Endothelial cell of hepatic sinusoid (primary cell): ENCODE data around the gene PRKG1.
"Not testable (repeated sequence)": the region's sequence is repeated elsewhere in the genome, so short reads cannot be mapped to it uniquely, and the experiment has no call there.

Source experiments
- in situ Hi-C: cut with HindIII; loops from 2 replicates; pipeline ENCODE4 v1.10.0; 2017; ENCODE audit warnings: low sequenced_read_pairs

PRKG1 gene

GRCh38 chr10:52019656-52020055 is 945.4 kb downstream of the PRKG1 start:
- in situ Hi-C loops, result no loop called here

- in situ Hi-C loops, result no loop called here
Observed at GRCh38 chr10:52020173-52020572, 945.9 kb downstream of the PRKG1 start.

DNA sequence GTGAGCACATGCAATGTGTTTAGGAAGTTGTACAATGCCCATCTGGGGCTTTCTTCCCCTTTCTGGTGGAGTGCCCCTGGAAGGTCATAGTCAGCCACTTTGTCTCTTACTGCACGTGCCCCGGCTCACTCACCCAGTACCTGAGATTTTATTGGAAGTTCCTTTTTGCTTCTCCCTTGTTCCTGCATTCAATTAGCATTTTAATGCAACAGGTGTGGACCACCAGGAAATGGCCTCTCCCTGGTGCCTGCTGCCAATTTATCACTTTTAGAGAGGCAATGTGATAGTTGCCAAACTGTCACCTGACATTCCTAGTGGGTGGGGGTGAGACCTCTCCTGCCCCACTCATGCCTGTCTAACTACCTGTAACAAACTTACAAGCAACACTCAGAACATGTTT is 946.4 kb downstream of the PRKG1 start:
- in situ Hi-C loops, result no loop called here

DNA sequence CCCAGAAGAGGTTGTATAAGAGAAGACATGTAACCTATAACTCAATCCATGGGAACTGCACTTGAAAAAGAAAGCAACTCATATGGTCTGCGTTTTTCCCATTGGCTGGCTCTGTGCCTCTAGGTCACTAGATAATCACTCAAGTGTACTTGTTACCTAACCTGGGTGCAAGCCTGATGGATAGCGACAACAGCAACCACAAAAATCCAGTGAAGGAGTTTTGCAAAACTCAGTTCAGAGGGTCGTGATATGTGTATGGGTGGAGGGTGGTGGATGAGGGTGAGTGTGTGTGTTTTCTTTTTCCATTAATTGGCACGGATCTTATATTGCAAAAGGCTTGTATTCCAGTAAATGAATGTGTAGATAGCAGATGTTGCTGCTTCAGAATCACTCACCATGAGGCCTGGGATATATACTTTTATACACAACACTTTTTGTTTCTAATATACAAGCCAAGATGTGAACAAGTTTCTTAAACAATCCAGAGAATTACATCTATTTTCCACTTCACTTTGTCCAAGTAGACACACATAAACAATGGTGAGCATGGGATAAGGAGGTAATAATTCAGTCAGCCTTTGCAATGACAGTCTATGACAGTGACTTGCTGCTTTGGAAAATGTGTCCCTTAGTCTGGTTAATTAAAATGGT is 952.9 kb downstream of the PRKG1 start:
- in situ Hi-C loops, result no loop called here

DNA sequence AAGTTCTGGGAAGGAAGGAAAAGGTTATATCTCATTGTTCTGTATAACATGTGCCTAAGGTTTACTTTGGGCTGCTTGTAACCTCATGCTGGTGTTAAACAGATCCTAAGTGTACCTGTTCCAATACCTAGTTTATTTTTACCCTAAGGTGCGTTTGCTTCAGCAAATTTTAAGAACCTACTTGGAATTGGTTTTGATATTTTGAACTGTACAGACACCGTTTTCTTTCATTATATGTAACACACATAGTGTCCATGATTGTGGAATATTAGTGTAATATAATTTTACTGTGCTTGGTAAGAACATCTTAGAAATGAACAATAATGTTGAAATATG is 954.2 kb downstream of the PRKG1 start:
- in situ Hi-C loops, result no loop called here

GRCh38 chr10:52029628-52030027 is 955.3 kb downstream of the PRKG1 start:
- in situ Hi-C loops, result no loop called here

DNA sequence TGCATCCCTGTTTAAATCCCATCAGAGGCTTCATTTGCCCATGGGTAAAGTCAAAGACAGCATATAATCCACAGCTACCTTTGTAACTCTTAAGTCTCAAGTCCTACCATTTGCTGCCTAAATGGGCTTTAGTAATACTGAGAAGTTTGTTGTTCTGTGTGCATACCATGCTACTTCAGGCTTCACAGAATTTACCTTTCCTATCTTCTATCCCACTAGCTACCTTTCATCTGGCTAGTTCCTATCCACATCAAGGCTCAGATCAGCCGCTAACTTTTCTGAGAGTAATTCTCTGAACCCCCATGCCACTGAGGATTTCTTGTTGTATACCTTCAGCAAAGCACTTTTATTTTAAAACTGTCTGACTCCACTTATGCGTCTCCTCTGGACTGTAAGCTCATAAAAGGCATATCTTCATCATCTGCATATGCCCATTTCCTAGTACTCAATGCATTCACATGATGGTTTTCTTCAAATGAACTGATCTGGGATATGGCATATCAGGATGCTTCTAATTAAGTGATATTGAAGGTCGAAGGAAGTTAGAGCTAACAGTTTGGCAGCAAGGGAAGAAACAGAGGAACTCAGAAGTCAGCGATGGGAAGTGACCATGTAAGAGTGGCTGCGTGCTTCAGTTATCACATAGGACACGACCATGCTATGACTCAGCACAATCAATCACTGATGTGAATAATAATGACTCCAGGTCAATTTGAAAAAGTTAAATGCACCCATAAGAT is 955.9 kb downstream of the PRKG1 start:
- in situ Hi-C loops, result no loop called here

DNA sequence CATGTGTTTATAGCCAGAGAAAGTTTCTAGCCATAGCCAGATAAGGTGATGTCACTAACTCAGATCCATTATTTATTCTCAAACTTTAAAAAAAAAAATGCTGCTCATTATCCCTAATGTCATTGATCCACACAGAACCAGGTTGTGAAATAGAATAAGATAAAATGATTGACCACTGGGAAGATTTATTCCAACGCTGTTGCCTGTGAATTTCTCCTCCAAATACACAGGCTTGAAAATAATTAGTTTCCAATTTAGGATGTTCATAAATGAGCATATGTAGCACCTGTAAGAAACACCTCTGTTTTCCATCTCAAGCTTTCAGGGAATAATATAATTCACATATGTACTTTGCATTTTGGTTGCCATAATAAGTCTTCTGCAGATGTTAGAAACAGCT is 956.7 kb downstream of the PRKG1 start:
- in situ Hi-C loops, result no loop called here

DNA sequence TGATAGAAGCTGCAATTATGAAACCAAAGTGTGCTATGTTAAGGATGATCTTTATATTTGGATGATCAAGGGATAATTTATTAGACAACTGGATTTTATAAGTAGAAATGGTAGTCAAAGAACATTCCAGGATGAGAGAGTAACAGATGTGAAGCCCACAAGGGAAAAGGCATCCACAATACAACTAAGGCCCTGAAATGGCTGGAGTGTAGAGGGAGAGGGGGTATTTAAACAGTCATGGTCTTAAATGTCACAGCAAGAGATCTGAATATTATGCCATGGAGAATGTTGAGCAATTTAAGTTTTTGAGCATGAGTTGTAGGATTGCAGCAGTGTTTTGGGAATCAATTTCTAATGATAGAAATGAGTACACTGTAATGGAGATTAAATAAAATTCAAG is 957.5 kb downstream of the PRKG1 start:
- in situ Hi-C loops, result no loop called here

- in situ Hi-C loops, result no loop called here
Observed at GRCh38 chr10:52032681-52033629, 958.7 kb downstream of the PRKG1 start.

GRCh38 chr10:52039002-52039793 is 964.9 kb downstream of the PRKG1 start:
- in situ Hi-C loops, result not testable (repeated sequence)

DNA sequence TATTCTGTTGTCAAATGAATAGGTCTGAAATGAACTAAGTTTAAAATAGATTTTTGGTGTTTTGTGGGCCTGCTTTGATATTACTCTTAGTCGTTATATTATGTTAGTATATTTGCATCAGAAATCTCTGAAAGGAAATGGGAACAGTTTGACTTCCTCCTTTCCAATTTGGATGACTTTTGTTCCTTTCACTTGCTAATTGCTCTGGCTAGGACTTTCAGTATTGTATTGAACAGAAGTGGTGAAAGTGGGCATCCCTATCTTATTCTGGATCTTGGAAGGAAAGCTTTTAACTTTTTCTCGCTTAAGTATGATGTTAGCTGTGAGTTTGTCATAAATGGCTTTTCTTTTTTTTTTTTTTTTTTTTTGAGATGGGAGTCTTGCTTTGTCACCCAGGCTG is 966.2 kb downstream of the PRKG1 start:
- in situ Hi-C loops, result no loop called here

GRCh38 chr10:52043811-52044210 is 969.5 kb downstream of the PRKG1 start:
- in situ Hi-C loops, result no loop called here

- in situ Hi-C loops, result no loop called here
Observed at GRCh38 chr10:52048051-52048450, 973.8 kb downstream of the PRKG1 start.

- in situ Hi-C loops, result no loop called here
Observed at GRCh38 chr10:52050429-52051047, 976.3 kb downstream of the PRKG1 start.

DNA sequence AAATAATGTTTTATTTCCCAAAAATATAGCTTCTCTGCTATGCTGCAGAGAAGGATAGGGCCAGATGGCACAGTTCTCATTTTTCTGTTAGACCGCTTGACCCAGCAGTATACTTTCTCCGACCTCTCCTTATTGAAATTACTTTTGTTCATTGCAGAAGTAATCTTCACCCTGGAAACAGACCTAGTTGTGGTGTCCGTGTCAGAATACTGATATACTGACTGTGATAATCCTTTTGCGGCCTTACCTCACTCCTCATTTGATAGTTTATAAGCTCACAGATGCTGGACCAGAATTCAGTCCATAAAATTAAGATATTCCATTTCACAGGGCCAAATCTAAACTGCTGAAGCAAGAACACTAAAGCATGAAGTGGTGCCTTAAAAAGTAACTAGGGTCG is 979.2 kb downstream of the PRKG1 start:
- in situ Hi-C loops, result no loop called here

- in situ Hi-C loops, result no loop called here
Observed at GRCh38 chr10:52056291-52056690, 982.0 kb downstream of the PRKG1 start.

- in situ Hi-C loops, result no loop called here
Observed at GRCh38 chr10:52059089-52059488, 984.8 kb downstream of the PRKG1 start.

DNA sequence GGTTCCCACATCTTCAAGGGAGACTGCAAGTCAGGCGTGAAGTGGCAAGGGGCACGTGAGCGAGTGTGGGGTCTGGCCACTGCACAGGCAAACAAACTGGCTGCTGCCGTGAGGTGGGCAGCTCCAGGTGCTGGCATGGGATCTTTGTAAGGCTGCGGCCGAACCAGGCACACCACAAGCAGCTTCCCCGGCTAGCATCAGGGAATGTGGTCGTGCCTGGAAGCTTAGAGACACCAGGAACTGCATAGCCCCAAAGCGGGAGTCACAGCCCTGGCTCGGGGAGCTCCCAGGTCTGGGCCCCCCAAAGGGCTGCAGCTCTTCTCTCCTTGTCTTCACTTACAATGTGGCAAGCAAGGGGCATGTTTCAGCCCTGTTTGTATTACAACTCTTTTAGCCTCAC is 988.9 kb downstream of the PRKG1 start:
- in situ Hi-C loops, result no loop called here

- in situ Hi-C loops, result no loop called here
Observed at GRCh38 chr10:52064084-52064845, 990.0 kb downstream of the PRKG1 start.
